Measurements from ENCODE around the gene ENOX1. TPM values are rescaled to one million over a fixed set of nuclear protein-coding genes. Genes with fewer than 3 reads are reported as not detected.

ENOX1 gene
- total and polyA plus RNA-seq, 2 of the 8 experiments (the other 6 are each of a cell fraction or from before 2014, with no cell fraction given): 0.23 to 0.37 TPM

DNA sequence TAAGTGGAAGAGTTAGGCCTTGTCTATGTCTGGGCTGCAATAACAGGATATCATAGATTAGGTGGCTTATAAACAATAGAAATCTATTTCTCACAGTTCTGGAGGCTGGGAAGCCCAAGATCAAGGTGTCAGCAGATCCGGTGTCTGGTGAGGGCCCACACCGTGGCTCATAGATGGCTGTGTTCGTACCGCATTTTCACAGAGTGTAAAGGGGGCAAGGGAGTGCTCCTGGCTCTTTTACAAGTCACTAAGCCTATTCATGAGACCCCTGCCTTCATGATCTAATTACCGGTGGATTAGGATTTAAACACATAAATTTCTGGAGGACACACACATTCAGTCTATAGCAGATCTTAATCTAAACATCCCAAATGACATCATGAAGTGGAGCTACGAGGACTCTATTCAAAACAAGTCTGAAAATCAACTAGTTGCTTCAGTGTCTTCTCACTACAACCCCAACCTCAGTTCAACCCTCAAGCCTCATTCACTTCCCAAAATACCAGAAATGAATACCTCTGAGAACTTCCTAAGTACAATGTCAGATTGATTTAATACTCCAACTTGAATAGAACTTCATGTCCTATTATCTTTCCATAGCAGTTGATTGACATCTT is 23.5 kb downstream of the ENOX1 start:
- Histone ChIP-seq H3K79me1 (ENCODE audit: low read depth, low read length) (no peaks in the 10 kb centered on the region), H4K8ac (ENCODE audit: extremely low read depth, insufficient read depth, low read length) (no peak overlapping the region), H3K79me2 (ENCODE audit: control insufficient read depth in 1 of 2, insufficient read depth in 2 of 2, low read length in 2 of 2) (no peaks in the 10 kb centered on the region), H3K27me3 (replicated peaks in 1 of 4; ENCODE audit: control insufficient read depth in 3 of 4, extremely low read depth in 1 of 4, insufficient read depth in 3 of 4, low read length in 3 of 4) (no peaks in the 10 kb centered on the region), H3K9me3 (ENCODE audit: insufficient read depth in 2 of 2, low read depth in 1 of 2, low read length in 1 of 2) (no peaks in the 10 kb centered on the region), H3K4ac (replicated peaks; ENCODE audit: insufficient read length, low read depth, low read length) (no peak overlapping the region), H3K18ac (ENCODE audit: extremely low read depth, low read length) (no peak overlapping the region), H3K27ac (ENCODE audit: low read depth, low read length) (no peak overlapping the region), H2BK5ac (ENCODE audit: low read depth, low read length) (no peak overlapping the region), H2BK15ac (ENCODE audit: low read length) (no peak overlapping the region), H3K4me1 (replicated peaks in 1 of 4; ENCODE audit: control insufficient read depth in 3 of 4, insufficient read depth in 4 of 4, low read length in 3 of 4) (peaks cover 0 to 8% (median 1%) of the 10 kb centered on the region in 4 experiments; a peak in 2 of 7 replicates), H2AK5ac (ENCODE audit: low read depth, low read length) (no peak overlapping the region), H4K91ac (replicated peaks; ENCODE audit: insufficient read length, low read length) (no peak overlapping the region), H3K23ac (ENCODE audit: insufficient read length) (no peak overlapping the region), H2BK20ac (ENCODE audit: low read length) (no peak overlapping the region), H3K23me2 (ENCODE audit: low read depth, low read length) (no peaks in the 10 kb centered on the region), H3K4me2 (ENCODE audit: insufficient read depth in 1 of 2, low read depth in 2 of 2, low read length in 2 of 2) (no peak overlapping the region), H2BK120ac (replicated peaks; ENCODE audit: low read depth, low read length) (no peak overlapping the region), H3K56ac (replicated peaks; ENCODE audit: insufficient read length, low read depth, low read length) (no peak overlapping the region), H3K36me3 (ENCODE audit: control insufficient read depth in 2 of 4, insufficient read depth in 4 of 4, low read length in 3 of 4) (no peaks in the 10 kb centered on the region), H3K9ac (replicated peaks in 1 of 4; ENCODE audit: extremely low read depth in 1 of 4, low read depth in 3 of 4, low read length in 3 of 4) (no peak overlapping the region), H2BK12ac (ENCODE audit: low read depth, low read length) (no peak overlapping the region), H3K14ac (ENCODE audit: insufficient read length) (no peak overlapping the region), H2AFZ (ENCODE audit: low read length) (no peak overlapping the region), H4K5ac (ENCODE audit: insufficient read length, low read depth, low read length) (no peak overlapping the region), H3K4me3 (ENCODE audit: extremely low read depth in 1 of 4, insufficient read depth in 2 of 4, low read depth in 3 of 4, low read length in 4 of 4) (no peak overlapping the region), H4K20me1 (replicated peaks in 1 of 2; ENCODE audit: control insufficient read depth in 1 of 2, insufficient read depth in 2 of 2, low read length in 2 of 2) (no peaks in the 10 kb centered on the region)
- ChIA-PET POLR2A (ENCODE audit: partially characterized antibody) (no interaction called here), CTCF (ENCODE audit: partially characterized antibody) (interaction anchor here (0.6 to 1.2 kb wide), 2 partner anchors 10 to 170 kb away, joined by 3 to 4 read pairs; no protein-coding TSS in a partner anchor)
- DNase-seq (ENCODE audit: low read depth in 1 of 2, low spot score in 2 of 2) (no peak), FAIRE-seq (no peak)
- no peak for TF ChIP-seq POU5F1 (IDR thresholded peaks at IDR 0.05; ENCODE audit: low read depth, low read length)
- no peak for TF ChIP-seq SIRT6 (IDR thresholded peaks at IDR 0.05; ENCODE audit: low read length)
- TF ChIP-seq MAX (IDR thresholded peaks at IDR 0.05): no peak
- TF ChIP-seq HDAC6 (IDR thresholded peaks at IDR 0.05; ENCODE audit: low read depth, low read length): no peak
- TF ChIP-seq EZH2 (IDR thresholded peaks at IDR 0.05; ENCODE audit: low read depth, low read length, severe bottlenecking): no peak
- TF ChIP-seq RXRA (IDR thresholded peaks at IDR 0.05; ENCODE audit: insufficient read depth, low read depth, low read length): no peak
- 89% methylated on average over 6 of the region's 6 CpGs; no CpG with 5 or more reads in 1 of the 2 experiments for WGBS, 2 experiments (ENCODE audit: extremely low coverage in 1 of 2, insufficient coverage in 1 of 2, insufficient read length in 1 of 2, insufficient replicate concordance in 2 of 2, low coverage in 1 of 2, low lambda C conversion rate in 2 of 2, missing lambda C conversion rate in 1 of 2)

Measured in H1 (cell line).